GM21447 (cell line): ENCODE data around the gene ZCCHC7.
"Not testable (repeated sequence)": the region's sequence is repeated elsewhere in the genome, so short reads cannot be mapped to it uniquely, and the experiment has no call there.

Experiments
- ATAC-seq: cut with Tn5 transposase; IDR thresholded peaks from one replicate; pipeline ENCODE4 v1.9.1; 2021; ENCODE audit not compliant: unreplicated experiment

ZCCHC7 gene

DNA sequence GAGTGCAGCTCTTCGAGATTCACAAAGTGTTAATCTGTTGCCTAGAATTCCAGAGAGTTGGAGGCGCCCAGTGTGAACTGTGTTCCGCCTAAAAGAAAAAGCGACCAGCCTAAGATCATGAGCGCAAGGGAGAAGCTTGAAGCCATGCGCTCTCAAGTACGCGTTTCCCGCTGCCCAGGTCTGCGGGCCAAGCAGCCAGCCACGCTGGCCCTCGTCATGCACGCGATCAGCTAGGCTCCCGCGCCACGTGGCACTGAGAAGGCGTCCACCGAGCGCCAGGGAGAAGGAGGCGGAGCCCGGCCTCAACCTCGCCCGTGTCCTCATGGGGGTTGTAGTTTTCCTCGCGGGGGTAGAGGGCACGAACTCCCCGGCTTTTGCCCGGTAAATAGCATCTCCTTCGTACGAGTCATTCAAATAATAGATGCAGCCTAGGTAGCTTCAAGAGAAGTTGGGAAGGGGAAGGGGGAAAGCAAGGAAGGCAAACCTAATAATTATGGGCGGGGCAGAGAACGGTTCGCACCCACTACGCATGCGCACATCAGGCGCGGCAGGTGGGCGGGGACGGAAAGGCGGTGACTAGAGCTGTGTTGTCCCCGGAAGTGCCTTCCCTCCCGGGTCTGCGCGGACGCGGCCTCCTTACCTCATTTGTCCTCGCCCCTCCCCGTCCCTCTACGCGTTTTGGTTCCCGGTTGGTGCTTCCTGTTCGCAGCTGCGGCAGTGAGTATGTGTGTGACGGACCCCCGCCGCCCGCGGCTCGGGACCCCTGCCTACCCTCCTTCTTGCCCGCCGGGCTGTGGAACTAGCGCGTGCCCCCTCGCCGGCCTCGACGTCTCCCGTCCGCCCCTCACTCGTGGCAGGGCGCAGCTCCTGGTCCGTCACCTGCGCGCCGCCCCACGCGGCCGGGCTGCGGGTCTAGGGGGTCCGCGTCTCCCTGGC is at the start of gene ZCCHC7:
Gene ZCCHC7 (plus strand): TSS at position 668 of the 936 bp plus-strand sequence.
- ATAC-seq, result peak; percentile 94

- ATAC-seq, result not testable (repeated sequence)
Measured at GRCh38 chr9:37074790-37075189, 45.6 kb upstream of the ZCCHC7 start.

- peak; percentile 84 for ATAC-seq
Measured at GRCh38 chr9:37079370-37080164, 40.8 kb upstream of the ZCCHC7 start.

DNA sequence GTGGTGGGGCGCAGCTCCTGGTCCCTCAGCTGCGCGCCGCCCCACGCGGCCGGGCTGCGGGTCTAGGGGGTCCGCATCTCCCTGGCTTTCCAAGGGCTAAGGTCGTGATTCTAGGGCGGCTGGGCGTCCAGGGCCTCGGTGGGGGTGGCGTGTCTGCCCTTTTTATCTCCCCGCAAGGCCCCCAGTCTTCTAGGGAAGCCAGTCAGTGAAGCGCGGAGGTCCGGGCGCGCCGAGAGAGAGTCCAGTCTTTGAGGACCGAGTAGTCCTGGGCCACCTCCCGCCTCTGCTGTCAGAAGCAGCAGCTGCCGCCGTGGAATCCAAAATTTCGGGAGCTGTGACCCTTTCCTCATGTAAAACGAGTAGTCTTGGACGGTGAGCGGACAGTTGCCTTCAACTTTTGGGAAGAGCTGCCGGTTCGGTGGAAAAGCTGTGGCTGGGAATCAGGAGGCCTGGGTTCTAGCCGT is 40.2 kb upstream of the ZCCHC7 start:
- ATAC-seq, result peak; percentile 23

DNA sequence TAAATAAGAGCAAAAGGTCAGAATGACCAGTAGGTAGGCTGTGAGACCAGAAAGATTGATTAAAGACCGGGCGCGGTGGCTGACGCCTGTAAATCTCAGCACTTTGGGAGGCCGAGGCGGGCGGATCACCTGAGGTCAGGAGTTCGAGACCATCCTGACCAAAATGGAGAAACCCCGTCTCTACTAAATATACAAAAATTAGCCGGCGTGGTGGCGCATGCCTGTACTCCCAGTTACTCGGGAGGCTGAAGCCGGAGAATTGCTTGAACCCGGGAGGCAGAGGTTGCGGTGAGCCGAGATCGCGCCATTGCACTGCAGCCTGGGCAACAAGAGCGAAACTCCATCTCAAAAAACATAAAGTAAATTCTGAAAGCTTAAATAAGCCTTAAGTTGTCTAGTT is 38.9 kb upstream of the ZCCHC7 start:
- ATAC-seq, result not testable (repeated sequence)

DNA sequence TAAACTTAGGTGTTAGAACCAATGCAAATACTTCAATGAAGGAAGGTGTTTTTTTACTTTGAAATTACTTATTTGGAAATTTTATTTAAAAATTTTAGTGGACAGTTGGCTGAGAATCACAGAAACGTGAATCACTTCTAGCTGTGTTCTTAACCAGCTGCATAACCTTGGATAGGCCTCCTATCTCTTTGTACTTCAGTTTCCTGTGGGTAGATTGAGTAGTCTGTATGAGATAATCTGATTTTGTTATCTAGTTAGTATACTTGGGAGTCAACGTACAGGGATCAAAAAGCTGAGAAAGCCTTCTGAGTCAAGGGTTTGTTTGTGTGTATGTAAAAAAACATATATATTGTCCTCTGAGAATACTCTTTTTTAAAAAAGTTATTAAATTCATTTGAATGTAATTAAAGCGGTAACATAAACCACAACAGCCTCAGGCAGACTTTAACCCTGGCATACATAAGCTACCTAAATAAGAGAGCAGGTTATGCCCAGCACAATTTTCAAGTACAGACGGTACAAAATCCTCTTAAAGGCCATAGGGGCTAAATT is 38.1 kb upstream of the ZCCHC7 start:
- ATAC-seq, result no peak

GRCh38 chr9:37083654-37084053 is 36.7 kb upstream of the ZCCHC7 start:
- ATAC-seq, result no peak

DNA sequence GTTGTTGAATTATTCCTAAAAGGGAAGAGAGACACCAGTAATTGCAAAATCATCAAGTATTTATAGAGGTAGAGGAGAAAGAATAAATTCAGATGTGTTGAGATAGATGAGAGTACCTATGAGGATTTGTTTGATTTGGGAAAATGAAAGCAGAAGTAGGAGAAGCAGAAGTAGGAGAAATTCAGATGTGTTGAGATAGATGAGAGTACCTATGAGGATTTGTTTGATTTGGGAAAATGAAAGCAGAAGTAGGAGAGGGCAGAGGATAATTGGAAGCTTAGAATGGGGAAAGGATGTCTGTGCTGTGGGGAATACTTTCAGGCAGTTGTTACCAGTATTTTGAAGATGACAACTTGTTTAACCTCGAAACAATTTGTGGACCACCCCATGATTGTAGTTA is 35.1 kb upstream of the ZCCHC7 start:
- no peak for ATAC-seq

DNA sequence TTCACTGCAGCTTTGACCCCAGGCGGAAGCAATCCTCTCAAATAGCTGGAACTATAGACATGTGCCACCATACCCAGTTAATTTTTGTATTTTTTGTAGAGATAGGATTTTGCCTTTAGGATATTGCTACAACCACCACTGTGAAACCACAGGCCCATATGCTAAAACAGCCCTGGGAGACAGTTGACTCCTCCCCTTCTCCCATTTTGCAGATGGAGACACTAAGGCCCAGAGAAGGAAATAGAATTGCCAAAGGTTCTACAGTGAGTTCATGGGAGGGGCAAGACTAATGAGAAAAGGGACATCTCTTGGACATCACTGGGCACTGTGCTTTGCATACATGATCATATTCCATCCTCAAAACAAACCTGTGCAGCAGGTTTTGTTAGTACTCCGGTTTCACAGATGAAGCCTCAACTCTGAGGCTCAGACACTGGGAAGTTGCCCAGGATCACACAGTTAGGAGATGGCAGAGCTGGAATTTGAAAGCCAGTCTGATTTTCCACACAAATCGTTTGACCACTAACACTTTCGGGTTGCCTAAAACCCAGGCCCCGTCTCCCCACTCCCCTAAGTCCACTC is 27.6 kb upstream of the ZCCHC7 start:
- ATAC-seq, result not testable (repeated sequence)

DNA sequence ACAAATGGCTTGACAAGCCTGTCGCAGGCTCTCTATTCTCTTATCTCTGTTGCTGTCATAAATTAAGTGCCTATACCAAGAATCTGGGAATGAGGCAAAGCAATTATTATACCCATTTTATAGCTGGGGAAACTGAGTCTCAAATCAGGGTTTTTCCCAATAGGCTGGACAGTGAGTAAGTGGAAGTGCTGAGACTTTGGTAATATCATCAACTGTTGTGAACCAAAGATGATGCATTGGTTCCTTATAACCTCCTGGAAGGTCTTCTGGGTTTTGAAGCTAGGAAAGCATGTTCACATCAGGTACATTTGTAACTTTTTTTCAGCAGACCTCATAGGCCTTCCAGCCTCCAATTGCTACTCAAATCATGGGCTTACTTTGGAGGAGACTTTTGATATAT is 25.6 kb upstream of the ZCCHC7 start:
- ATAC-seq, result no peak

- no peak for ATAC-seq
Measured at GRCh38 chr9:37096628-37097027, 23.7 kb upstream of the ZCCHC7 start.

GRCh38 chr9:37097294-37097693 is 23.1 kb upstream of the ZCCHC7 start:
- no peak for ATAC-seq

DNA sequence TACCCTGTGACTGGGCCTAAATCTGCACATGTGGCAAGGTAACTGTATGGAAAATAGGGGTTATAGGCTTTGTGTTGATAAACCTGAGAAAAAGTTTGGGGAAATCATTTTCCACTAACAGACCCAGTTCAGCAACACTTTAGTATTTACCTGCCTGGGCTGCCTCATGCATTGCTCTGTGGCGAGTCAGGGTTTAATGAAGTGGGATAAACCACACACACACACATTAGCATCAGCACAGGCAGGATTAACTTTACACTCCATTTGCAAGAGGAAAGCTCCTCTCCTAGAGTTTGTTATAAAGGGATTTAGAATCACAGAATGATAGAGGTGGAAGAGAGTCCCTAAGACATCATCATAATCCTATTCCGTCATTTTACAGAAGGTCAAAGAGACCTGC is 20.0 kb upstream of the ZCCHC7 start:
- ATAC-seq, result no peak

DNA sequence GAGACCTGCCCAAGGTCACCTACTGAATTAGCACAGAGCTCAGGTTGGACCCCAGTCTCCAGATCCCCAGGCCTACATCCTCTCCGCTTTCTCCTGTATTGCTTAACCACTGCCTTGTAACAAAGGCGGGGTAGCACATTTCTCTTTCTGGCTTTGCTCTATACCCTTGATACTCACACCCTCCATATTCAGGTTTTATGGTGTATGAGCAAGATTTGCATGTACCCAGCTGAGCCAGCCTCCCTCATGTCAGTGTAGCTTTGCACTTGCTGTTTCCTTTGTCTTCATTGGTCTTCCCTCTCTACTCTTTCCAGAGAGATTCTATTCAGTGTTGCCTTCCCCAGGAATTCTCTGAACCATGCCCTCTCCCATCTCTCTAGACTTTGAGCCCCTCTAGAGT is 19.6 kb upstream of the ZCCHC7 start:
- ATAC-seq, result peak; percentile 57

GRCh38 chr9:37102486-37102885 is 17.9 kb upstream of the ZCCHC7 start:
- no peak for ATAC-seq

- no peak for ATAC-seq
Measured at GRCh38 chr9:37104183-37104889, 16.0 kb upstream of the ZCCHC7 start.

- ATAC-seq, result no peak
Measured at GRCh38 chr9:37105234-37105633, 15.1 kb upstream of the ZCCHC7 start.

DNA sequence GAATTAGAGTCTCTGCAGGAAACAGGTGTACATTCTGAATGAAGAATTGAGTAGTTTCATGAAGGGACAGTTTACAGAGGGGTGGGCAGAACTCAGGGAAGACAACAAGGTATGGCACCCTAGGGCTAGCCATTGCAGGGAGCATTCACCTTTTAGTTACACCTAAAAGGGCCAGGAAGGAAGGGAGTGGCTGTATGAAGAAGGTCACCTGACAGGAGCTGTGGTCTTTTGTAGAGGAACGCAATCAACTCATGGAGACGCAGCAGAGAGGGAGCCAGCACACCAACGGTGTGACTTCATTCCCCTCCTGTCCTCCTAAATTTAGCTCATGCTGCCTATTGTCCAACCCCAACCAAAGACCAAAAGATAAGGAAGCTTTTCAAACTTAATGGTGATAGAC is 12.7 kb upstream of the ZCCHC7 start:
- no peak for ATAC-seq

DNA sequence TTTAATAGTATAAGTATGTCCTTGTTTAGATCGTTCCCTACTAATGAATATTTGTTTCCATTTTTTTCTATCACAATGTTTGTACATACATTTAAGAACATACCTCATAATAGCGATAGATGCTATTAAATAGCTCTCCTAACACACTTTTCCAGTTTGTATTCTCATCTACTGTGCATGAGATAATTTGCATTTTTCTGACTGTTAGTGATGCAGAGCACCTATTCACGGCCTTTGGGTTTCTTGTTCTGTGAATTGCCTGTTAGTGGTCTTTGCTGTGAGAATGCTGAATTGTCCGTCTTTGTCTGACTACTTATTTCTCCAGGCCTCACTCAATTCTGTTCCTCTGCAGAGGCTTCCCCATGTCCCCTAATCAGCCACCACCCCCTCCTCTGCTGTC is 5.9 kb upstream of the ZCCHC7 start:
- not testable (repeated sequence) for ATAC-seq

DNA sequence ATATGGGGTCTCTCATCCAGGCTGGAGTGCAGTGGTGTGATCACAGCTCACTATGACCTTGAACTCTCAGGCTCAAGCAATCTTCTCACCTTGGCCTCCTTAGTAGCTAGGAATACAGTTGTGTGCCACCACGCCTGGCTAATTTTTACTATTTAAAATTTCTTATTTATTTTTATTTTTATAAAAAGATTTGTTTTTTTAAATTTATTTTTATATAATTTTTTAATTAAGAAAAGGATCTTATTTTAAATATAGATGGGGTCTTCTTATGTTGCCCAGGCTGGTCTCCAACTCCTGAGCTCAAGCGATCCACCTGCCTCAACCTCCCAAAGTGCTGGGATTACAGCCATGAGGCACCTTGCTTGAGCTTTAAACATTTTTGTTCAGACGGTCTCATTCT is 2.4 kb upstream of the ZCCHC7 start:
- ATAC-seq, result no peak

DNA sequence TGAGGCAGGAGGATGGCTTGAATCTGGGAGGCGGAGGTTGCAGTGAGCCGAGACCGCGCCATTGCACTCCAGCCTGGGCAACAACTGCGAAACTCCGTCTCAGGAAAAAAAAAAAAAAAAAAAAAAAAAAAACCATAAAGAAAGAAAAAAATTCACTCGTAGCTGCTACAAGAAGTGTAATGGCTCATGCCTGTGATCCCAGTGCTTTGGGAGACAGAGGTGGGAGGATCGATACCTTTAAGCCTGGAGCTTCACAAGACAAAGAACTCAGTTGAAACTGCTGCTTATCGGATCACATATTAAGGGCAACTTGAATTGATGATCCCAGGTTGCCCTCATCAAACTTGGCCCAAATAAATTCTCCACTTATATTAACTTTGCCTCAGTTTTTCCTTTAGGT is 1.0 kb upstream of the ZCCHC7 start:
- no peak for ATAC-seq
